HG03460 (cell line): ENCODE results near the gene TEX48.

Source experiments
- ATAC-seq: cut with Tn5 transposase; IDR thresholded peaks from one replicate; pipeline ENCODE4 v1.9.1; 2021; ENCODE audit not compliant: unreplicated experiment

TEX48 gene

DNA sequence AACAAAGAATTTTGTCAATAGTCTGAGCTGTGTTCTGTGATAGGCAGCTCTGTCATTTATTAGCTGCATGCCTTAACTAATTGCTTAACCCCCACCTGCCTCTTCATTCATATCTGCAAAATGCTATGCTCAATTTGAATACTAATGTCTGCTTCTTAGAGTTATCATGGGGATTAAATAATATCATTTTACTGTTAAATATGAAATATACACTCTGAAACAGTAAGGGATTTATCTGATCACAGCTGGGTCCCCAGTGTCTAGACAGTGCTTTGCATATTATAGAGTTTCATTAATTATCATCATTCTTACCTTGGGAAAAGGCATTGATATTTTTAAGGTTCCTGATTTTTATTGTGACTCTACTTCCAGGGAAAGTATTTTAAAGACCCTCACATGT is 12.0 kb downstream of the TEX48 start:
- ATAC-seq, result no peak

GRCh38 chr9:114668146-114668545 is 13.8 kb downstream of the TEX48 start:
- no peak for ATAC-seq

DNA sequence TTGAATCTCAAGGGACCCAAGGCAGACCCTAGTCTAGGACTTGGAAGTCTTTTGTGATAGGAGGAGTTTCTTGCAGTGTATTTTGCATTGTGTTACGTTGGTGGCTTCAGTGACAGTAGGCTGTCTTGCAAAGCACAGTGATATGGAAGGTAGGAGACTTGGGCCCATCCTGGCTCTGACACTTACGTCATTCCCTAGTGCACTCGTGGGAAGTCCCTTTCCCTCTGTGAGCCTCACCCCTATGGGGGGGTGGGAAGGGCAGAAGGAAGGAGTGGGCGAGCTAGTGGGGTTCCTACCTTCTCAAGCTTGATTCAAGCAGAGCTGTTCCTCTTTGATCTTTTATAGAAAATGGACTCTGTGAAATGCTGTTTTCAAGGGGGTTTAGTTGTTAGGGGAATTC is 15.1 kb downstream of the TEX48 start:
- no peak for ATAC-seq

DNA sequence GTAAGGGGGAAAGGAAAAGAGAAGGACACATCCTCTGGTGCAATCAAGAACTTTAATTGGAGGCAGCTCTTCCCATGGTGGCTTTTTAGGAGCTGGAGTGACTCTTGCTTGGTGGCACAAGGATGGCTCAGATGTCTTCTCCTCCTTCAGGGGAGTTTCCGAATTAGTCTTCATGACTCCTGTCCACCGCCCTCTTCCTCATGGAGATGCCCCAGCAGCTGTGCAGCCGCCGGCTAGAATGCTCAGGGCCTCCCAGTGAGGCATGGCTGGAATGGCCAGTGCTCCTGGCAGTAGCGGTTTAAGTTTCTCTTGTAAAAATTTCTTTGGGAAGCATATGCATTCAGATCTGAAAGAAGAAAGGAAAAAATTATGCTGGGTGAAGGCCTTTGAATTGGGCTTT is 15.6 kb downstream of the TEX48 start:
- no peak for ATAC-seq

- no peak for ATAC-seq
These were observed 17.8 kb downstream of the TEX48 start for GRCh38 chr9:114664181-114664580.

DNA sequence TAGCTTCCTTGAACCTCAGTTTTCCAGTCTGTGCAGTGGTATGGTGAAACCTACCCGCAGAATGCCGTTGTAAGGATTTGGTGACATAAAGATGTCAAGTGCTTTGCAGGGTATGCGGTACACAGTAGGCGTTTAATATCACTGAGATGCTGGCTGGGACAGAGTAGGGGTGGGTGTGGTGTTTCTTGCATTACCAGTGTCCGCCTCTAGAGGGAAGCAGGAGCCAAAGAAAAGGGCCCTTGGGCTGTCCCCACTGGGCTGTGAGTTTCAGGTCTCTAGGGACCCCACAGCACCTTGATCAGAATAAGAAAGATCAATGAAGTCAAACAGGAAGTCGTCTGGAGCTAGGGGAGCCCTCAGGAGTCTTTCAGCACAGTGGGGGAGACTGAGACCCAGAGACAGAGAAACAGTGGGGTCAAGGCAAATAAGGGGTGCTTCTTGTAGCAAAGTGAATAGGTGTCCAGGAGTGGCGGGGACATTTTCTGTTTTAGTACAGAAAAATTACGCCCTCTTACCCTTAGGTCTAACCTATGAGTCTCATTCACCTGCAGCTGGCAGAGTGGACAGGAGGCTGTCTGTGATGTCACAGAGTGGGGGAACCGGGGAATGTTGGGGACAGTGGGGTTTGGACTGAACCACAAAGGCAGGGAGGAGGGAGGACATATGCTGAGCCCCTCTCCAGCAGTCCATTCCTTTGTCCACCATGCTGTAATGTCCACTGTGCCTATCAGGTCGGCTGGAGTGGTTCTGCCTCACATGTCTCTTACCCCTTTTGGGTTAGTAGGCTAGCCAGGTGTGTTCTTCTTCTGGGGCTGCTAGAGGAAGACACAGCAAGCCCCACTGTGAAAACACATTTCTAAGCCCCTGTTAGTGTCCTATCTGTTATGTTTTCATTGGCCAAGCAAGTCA is 19.7 kb downstream of the TEX48 start:
- ATAC-seq, result peak; percentile 76

DNA sequence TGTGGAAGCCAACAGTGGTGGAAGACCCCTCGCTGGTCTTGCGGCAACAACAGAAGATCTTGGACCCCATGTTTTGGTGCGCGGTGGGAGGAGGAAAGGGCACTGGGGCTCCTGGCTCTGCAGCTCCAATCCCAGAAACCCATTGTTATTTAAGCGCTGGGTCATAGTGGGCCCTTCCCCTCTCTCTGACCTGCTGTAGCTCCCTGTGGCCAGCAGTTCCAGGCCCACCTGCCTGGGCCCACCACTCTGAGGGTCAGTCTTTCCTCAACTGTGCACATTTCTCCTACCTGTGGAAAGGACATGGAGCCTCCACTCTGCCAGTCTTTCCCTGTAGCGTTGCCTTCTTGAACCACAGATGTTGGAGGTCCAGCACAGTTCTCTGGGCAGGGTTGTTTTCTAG is 24.3 kb downstream of the TEX48 start, which contains the start of gene TEX53:
Gene TEX53 (minus strand): TSS at position 101 of the 400 bp plus-strand sequence. CDS start 31 bp downstream, at position 70.
- no peak for ATAC-seq

DNA sequence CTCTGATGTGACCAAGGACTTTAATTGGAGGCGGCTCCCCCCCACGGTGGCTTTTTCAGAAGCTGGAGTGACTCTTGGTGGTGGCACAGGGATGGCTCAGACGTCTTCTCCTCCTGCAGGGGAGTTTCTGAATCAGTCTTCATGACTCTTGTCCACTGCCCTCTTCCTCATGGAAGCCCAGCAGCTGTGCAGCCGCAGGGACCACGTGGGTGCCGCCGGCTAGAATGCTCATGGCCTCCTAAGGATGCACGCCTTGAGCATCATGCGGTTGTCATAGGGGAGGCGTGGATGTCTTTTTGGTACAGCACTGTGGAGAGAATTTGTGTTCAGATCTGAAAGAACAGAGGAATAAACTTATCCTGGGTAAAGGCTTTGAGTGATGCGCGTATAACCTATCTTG is 25.7 kb downstream of the TEX48 start:
- ATAC-seq, result no peak

- no peak for ATAC-seq
These were observed 26.3 kb downstream of the TEX48 start for GRCh38 chr9:114655689-114656088.

- peak; percentile 67 for ATAC-seq
These were observed 28.3 kb downstream of the TEX48 start for GRCh38 chr9:114653556-114654159.

GRCh38 chr9:114652776-114653555 is 29.0 kb downstream of the TEX48 start:
- ATAC-seq, result no peak

- no peak for ATAC-seq
These were observed 38.1 kb downstream of the TEX48 start for GRCh38 chr9:114643896-114644295.

- no peak for ATAC-seq
These were observed 39.0 kb downstream of the TEX48 start for GRCh38 chr9:114643001-114643400.

- no peak for ATAC-seq
These were observed 40.0 kb downstream of the TEX48 start for GRCh38 chr9:114641967-114642366.

DNA sequence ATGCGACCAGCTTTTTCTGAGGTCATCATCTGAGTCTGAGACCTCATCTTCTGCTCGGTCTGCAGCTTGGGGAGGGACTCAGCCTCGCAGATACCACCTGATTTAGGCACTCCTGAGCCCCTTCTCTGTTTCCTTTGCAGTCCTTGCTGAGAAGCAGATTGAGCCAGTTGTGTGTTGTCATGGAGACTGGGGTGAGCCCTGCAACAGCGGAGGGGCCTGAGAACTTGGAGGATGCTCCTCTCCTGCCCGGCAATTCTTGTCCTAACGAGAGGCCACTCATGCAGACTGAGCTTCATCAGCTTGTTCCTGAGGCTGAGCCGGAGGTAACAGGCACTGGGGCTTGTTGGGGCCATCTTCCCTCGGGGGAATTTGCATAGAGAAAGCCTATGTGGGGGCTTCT is 43.6 kb downstream of the TEX48 start:
- no peak for ATAC-seq

DNA sequence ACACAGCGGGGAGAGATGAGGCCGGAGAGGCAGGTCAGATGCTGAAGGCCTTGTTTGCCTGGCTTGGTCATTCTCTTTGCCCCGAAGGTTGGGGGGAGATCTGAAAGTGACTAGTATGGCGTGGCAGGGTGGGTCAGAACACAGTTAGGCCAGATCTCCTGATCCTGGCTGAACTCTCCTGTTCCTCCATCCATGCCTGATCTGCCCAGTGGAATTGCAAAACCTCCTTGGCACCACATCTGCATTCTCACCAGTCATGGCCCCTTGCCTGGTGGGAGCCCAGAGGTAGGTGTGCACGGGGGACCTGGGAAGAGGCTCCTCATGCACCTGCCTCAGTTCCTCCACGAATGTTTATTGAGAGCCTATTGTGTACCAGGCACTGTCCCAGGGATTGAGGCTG is 47.6 kb downstream of the TEX48 start:
- no peak for ATAC-seq

GRCh38 chr9:114633438-114634089 is 48.4 kb downstream of the TEX48 start:
- no peak for ATAC-seq

DNA sequence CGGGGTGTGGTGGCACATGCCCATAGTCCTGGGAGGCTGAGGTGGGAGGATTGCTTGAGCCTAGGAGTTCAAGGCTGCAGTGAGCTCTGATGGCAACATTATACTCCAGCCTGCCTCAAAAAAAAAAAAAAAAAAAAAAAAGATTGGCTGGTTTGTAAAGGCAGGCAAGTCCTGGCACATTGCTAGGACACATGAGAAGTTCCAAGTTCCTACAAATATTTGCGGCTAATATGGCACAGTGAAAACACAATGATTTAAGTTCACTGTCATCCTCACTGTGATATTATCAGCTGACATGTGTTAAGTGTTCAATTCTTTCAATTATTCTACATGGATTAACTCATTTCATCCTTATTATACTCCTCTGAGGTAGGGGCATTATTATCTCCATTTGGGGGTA is 50.8 kb downstream of the TEX48 start:
- no peak for ATAC-seq

GRCh38 chr9:114629563-114630090 is 52.4 kb downstream of the TEX48 start:
- no peak for ATAC-seq

DNA sequence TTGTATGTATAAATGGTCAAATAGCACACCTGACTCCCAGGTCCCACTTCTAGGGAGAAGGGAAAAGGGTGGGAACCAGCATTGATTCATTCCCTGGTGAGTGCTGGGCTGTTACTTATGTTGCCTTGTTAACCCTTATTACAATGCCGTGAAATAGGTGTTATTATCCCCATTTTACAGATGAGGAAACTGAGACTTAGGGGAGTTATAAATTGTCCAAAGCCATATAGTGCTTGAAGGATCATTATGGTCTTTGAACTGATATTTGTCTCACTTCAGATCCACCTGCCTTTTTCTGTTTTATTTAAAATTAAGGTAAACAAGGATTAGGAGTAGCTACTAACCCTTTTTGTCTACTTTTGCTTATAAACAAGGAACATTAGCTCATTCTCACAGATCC is 54.4 kb downstream of the TEX48 start:
- no peak for ATAC-seq
